ENCODE measurements around the gene NECTIN1.

Gene NECTIN1

GRCh38 chr11:119729951-119730613 lies 1.1 kb upstream of the NECTIN1 start:
- no peak for DNase-seq (ENCODE audit: low read depth)

GRCh38 chr11:119729581-119729927 lies 554 bp upstream of the NECTIN1 start:
- DNase-seq (ENCODE audit: low read depth), result no peak

- DNase-seq (ENCODE audit: low read depth), result no peak
Observed at GRCh38 chr11:119728211-119728626, 781 bp downstream of the NECTIN1 start.

- no peak for DNase-seq (ENCODE audit: low read depth)
Observed at GRCh38 chr11:119727523-119728151, 1.4 kb downstream of the NECTIN1 start.

GRCh38 chr11:119726585-119727522 lies 2.1 kb downstream of the NECTIN1 start:
- no peak for DNase-seq (ENCODE audit: low read depth)

GRCh38 chr11:119726150-119726553 lies 2.8 kb downstream of the NECTIN1 start:
- DNase-seq (ENCODE audit: low read depth), result no peak

- DNase-seq (ENCODE audit: low read depth), result no peak
Observed at GRCh38 chr11:119724956-119725355, 4.0 kb downstream of the NECTIN1 start.

- no peak for DNase-seq (ENCODE audit: low read depth)
Observed at GRCh38 chr11:119723952-119724325, 5.1 kb downstream of the NECTIN1 start.

- no peak for DNase-seq (ENCODE audit: low read depth)
Observed at GRCh38 chr11:119723243-119723951, 5.6 kb downstream of the NECTIN1 start.

- no peak for DNase-seq (ENCODE audit: low read depth)
Observed at GRCh38 chr11:119722281-119722794, 6.7 kb downstream of the NECTIN1 start.

GRCh38 chr11:119721129-119722120 lies 7.6 kb downstream of the NECTIN1 start:
- no peak for DNase-seq (ENCODE audit: low read depth)

GRCh38 chr11:119720311-119720913 lies 8.6 kb downstream of the NECTIN1 start:
- DNase-seq (ENCODE audit: low read depth), result no peak

GRCh38 chr11:119717839-119718534 lies 11.0 kb downstream of the NECTIN1 start:
- no peak for DNase-seq (ENCODE audit: low read depth)

GRCh38 chr11:119716582-119717498 lies 12.2 kb downstream of the NECTIN1 start:
- DNase-seq (ENCODE audit: low read depth), result no peak

GRCh38 chr11:119714590-119714989 lies 14.4 kb downstream of the NECTIN1 start:
- no peak for DNase-seq (ENCODE audit: low read depth)

- no peak for DNase-seq (ENCODE audit: low read depth)
Observed at GRCh38 chr11:119714189-119714588, 14.8 kb downstream of the NECTIN1 start.

- no peak for DNase-seq (ENCODE audit: low read depth)
Observed at GRCh38 chr11:119713359-119714040, 15.5 kb downstream of the NECTIN1 start.
